ENCODE data around the gene ZNF787.
"Not testable (repeated sequence)": the region's sequence is repeated elsewhere in the genome, so short reads cannot be mapped to it uniquely, and the experiment has no call there.

Gene ZNF787

DNA sequence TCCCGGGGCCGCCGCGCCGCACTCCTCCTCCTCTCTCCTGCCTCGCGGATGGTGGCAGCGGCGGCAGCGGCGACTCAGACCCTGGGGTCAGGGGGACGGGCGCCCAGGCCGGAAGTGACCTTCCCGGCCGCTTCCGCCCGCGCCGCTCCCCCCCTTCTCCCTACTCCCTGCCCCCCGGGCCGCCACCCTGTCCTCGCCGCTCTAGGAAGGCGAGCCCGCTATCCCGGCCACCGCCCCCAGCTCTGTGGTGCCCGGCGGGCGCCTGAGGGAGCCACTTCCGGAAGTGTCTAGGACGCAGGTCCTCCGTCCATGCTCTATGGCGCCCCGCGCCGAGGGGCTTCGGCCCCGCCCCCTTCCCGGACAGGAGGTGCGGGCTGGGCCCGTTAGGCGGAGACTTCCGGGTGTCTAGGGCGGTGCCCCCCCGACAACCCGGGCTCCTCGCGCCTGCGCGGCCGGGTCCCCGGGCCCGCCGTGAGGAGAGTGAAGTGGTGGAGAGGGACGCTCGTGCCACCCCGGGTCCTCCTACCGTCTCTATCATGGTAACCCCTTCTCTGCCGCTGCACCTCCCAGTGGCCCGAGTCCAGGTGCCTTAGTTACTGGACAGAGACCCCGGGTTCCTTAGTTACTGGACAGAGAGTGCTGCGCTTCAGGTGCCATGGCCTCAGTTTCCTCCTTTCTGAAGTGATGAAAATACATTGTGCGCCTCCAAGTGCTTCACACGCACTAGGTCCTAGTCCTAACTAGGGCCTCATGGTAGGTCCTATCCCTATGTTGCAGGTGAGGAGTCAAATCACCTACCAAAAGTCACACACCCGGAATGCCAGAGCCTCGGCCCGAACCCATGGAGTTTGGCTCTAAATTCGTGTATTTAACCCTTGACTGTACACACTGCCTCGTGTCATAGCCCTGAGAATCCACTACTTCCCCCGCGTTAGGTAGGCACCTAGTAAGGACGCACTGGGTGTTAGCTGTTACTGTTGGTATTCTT lies at the start of gene ZNF787:
TSS of gene ZNF787 (minus strand) at position 116 of the 988 bp plus-strand sequence. CDS start 18,078 bp downstream, outside the sequence.
- DNase-seq: peak; percentile 99

DNA sequence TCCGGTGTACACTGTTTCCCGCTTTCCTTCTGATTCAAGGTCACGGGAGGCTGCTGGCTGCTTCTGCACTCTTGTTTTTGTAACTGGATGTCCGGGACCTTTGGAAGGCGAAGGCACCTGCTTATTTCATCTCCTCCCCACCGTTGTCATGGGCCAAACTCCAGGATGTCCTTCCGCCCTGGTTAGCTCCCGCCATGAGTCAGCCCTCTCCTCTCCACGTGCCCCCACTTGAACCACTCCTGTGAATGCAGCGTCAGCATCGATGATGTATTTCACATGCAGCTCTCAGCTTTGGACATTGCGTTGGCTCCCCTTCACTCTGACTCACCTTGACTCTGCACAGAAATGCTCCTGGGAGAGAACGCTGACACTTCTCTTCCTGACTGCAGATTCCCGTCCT lies 49.2 kb upstream of the ZNF787 start:
- no peak for DNase-seq

DNA sequence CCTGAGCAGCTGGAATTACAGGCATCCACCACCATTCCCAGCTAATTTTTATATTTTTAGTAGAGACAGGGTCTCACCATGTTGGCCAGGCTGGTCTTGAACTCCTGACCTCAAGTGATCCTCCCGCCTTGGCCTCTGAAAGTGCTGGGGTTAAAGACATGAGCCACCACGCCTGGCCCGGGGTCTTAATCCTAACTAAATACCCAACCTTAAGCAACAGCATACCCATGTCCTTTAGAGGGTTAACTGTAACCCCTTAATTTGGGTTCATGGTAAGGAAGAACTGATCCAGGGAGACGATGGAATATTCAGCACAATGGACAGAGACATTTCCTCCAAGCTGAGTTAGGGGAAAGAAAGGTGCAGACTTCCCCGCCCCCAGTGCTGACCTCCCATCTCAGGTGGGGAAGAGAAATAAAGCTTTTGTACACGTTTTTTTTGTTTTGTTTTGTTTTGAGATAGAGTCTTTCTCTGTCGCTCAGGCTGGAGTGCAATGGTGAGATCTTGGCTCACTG lies 46.0 kb upstream of the ZNF787 start:
- peak; percentile 41 for DNase-seq

DNA sequence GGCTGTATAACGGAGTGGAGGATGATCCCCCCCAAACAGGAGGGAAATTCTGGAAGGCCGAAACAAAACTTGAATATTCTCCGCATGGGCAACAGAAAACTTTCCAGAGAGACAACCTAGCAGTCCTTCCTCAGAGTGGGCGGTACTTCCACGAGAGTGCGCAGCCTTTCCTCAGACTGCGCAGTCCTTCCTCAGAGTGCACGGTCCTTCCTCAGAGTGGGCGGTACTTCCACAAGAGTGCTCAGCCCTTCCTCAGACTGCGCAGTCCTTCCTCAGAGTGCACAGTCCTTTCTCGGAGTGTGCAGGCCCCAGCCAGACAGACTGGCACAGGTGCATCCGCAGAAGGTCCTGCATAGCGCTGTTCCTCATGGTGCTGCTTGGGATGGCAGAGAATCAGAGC lies 42.0 kb upstream of the ZNF787 start:
- DNase-seq: no peak

DNA sequence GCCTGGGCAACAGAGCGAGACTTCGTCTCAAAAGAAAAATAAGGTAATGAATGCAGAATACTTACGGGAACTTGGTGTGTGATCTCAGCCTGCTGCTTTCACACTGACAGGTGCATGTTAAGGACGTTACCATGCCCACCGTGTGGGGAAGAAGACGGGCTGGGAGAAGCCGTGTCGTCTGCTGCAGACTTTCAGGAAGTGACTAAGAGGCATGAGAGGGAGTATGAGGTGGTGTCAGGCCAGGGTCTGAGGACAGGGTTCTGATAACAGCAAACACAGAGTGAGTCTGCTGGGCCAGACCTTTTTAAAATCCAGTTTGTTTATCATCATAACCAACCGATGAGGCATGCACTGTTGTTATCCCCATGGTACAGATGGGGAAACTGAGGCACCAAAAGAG lies 41.2 kb upstream of the ZNF787 start:
- DNase-seq: peak; percentile 52

DNA sequence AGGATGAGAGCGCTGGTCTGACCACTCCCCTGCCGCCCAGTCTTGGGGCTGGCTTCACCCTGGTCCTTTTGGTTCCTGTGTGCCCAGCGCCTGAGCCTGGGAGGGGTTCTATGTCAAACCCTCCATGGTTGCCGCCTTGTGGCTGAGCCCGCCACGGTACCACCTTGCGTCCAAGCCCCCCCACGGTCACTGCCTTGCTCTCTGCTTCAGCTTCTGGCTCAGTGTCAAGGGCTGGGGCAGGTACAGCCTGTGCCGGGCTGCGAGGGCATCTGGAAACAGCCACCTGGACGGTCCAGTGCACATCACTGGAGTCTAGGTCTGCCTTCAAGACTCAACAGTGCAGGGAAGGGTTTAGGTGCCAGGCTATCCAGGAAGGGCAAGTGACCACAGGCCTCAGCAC lies 40.4 kb upstream of the ZNF787 start:
- no peak for DNase-seq

DNA sequence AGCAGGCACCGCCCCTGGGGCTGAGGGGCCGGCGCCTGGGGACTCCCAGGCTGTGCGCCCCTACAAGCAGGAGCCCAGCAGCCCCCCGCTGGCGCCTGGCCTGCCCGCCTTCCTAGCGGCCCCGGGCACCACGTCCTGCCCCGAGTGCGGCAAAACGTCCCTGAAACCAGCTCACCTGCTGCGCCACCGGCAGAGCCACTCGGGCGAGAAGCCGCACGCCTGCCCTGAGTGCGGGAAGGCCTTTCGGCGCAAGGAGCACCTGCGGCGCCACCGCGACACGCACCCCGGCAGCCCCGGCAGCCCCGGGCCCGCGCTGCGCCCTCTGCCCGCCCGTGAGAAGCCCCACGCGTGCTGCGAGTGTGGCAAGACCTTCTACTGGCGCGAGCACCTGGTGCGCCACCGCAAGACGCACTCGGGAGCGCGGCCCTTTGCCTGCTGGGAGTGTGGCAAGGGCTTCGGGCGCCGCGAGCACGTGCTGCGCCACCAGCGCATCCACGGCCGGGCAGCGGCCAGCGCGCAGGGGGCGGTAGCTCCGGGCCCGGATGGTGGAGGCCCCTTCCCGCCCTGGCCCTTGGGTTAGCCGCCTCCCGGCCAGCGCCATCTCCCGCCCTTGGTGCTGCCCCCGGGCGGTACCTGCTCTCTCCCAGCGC lies 38.7 kb upstream of the ZNF787 start:
- DNase-seq: no peak

DNA sequence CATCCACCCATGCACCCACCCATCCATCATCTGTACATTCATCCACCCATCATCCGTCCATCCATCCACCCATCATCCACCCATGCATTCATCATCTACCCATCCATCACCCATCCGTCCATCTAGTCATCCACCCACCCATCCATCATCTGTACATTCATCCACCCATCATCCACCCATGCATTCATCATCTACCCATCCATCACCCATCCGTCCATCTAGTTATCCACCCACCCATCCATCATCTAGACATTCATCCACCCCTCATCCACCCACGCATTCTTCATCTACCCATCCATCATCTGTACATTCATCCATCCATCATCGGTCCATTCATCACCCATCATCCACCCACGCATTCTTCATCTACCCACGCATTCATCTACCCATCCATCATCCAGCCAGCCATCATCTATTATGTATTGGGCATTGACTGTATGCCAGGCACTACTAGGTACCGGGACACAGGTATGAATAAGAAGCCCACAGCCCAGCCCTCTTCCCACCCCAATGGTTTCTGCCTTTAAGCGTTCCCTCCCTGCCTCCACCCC lies 38.0 kb upstream of the ZNF787 start:
- no peak for DNase-seq

DNA sequence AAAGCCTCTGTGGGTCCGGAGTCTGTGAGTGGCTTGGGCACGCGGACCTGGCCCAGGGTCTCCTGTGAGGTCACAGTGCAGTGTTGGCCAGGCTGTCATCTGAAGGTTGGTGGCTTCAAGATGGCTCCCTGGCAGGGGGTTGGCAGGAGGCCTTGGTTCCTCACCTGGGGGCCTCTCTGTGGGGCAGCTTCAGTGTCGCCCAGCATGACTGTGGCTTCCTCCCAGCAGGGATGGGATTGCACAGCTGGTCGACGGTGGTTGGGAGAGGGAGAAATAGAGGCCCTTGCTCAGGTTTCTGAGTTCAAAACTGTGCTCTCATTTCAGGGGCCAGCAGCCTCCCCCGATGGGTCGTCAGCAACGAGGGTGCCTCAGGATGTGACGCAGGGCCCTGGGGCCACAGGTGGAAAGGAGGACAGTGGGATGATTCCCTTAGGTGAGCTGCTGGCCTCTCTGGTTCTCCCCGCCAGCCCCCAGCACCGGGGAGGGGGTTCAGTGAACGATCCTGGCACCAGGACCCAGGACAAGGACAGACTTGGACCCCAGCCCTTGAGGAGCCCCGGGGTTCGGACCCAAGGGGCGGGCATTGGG lies 37.2 kb upstream of the ZNF787 start:
- no peak for DNase-seq

DNA sequence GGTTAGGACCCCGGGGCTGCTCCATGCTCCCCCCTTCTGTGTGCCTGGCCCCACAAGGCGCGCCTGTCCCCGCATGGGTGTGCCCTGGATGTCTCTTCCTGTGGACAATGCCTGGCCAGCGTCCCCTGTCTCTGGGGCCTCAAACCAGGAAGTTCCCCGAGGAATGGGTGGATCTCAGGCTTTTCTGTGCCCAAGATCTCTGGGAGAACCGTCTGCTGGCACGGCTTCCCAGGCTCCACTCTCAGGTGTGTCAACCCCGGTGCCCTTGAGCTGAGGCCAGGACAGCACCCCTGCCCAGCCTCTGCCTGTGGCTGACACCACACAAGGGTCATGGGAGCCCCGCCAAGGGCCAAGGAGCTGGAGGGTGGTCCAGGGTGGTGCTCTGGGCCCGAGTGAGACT lies 35.7 kb upstream of the ZNF787 start:
- no peak for DNase-seq

DNA sequence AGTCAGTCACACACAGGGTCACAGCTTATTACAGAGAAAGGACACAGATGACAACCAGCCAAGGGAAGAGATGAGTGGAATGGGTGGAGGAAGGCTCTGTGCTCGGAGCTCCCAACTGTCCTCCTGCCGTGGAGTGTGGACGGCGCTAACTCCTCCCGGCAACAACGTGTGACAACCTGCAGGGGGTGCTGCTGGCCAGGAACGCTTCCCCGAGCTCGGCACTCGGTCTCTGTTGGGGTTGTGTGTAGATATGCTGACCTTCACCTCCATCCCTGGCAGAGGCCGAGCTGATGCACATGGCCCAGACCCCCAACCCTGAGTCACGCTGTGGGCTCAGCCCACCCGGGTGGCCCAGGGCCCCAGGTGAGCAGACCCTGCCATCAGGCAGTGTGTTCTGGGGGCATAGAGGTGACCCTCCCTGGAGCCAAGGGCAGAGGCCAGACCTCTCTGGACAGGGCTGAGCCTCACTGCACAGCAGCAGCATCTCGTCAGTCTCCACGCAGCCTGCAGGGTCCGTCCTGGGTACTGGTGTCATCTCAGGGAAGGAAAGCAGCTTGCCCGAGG lies 34.1 kb upstream of the ZNF787 start:
- no peak for DNase-seq

DNA sequence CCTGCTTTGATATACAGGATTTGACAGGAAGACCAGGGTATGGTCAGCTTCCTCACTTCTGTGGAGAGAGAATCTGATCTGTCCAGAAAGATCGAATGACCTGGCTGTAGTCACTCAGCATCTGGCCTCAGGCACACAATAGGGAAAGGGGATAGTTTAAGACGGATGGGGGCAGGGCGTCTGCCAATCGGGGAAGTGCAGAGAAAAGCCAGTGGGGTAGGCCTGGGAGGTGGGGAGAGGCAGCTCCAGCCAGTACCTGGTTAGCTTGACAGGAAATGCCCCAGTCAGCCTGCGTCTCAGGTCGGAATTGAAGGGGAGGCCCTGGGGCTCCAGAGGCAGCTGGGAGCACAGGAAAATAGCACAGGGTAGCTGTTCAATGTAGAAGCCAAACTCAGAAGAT lies 32.4 kb upstream of the ZNF787 start:
- DNase-seq: no peak

DNA sequence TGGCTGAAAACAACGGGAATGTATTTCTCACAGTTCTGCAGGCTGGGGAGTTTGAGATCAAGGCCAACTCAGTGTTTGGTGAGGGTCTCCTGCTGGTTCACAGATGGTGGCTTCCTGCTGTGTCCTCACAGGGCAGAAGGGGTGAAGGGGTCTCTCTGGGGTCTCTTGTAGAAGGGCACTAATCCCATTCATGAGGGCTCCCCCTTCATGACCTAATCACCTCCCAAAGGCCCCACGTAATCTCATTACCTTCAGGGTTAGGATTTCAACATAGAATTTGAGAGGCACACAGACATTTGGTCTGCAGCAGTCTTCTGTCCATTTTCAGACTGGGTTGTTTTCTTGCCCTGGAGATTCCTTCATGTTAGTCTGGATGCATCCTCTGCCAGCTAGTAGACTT lies 31.5 kb upstream of the ZNF787 start:
- DNase-seq: no peak

DNA sequence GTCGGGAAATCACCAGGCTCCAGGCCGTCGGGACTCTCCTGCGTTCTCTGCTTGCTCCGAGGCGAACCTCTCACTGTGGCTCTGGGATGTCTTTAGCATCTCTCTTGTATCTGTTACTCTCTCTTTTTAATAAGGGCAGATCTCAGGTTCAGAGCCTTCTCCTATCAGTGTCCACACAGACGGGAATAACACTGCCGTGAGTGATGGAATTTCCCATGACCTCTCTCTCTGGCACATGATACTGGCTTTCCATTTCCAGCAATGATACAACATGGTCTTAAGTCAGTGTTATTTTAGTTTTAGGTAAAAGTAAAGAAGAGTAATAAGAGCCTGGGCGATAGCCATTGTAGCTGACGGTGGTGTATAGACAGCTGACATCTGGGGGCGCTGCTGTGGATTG lies 29.3 kb upstream of the ZNF787 start:
- DNase-seq: no peak

DNA sequence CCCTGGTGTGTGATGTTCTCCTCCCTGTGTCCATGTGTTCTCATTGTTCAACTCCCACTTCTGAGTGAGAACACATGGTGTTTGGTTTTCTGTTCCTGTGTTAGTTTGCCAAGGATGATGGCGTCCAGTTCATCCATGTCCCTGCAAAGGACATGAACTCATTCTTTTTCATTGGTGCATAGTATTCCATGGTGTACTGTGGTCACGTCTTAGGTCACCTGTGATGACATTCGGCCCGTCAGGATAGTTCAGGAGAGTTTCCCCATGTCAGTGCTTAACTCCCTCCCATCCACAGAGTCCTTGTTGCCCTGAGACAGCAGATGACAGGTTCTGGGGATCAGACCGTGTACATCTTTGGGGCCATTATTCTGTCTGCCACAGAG lies 28.6 kb upstream of the ZNF787 start:
- no peak for DNase-seq

DNA sequence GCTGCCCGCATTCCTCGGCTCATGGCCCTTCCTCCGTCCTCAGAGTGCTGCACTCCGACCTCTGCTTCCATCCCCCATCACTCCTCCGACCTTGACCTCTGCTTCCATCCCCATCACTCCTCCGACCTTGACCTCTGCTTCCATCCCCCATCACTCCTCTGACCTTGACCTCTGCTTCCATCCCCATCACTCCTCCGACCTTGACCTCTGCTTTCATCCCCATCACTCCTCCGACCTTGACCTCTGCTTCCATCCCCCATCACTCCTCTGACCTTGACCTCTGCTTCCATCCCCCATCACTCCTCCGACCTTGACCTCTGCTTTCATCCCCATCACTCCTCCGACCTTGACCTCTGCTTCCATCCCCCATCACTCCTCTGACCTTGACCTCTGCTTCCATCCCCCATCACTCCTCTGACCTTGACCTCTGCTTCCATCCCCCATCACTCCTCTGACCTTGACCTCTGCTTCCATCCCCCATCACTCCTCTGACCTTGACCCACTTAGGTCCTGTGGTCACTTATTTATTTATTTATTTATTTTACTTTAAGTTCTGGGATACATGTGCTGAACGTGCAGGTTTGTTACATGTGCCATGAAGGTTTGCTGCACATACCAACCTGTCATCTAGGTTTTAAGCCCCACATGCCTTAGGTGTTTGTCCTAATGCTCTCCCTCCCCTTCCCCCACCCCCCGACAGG lies 28.0 kb upstream of the ZNF787 start:
- not testable (repeated sequence) for DNase-seq

DNA sequence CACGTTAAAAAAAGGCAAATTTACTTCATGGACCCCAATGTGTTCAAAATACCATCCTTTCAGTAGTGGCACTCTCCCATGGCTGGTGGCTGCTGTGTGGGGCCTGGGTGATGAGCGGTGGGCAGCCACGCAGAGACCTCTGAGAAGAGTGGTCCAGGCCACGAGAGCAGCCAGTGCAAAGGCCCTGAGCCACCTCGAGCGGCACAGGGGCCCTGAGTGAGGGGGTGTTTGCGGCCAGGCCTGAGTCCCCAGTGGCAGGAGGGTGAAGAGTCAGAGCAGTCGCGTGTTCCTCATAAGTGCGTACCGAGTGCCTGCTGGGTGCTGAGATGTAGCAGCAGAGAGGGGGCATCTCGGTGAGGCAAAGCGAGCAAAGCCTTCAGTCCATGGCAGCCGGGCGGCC lies 27.0 kb upstream of the ZNF787 start:
- no peak for DNase-seq

DNA sequence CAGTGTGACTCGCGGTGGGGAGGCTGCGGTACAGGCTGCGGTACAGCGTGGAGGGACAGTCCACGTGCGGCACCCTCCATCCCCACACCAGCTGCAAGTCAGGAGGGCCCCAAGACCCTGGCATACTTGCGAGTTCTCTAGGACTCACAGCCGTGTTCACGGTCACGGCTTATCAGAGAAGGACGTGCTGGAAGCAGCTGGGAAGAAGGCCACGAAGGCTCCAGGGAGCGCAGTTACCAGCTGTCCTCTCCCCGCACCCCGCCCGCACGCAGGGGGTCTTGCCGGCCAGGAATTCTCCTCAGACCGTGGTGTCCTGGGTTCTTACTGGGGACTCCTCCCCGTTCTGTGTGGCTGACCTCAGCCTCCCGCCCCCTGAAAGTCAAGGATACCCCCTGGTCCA lies 26.2 kb upstream of the ZNF787 start:
- no peak for DNase-seq

DNA sequence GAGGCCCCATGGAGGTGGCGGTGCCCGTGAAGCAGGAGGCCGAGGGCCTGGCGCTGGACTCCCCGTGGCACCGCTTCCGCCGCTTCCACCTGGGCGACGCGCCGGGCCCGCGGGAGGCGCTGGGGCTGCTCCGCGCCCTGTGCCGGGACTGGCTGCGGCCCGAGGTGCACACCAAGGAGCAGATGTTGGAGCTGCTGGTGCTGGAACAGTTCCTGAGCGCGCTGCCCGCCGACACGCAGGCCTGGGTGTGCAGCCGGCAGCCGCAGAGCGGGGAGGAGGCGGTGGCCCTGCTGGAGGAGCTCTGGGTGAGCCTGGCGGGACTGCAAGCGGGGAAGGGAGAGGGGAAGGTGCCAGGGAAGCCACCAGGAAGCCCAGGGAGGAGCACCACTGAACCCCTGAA lies 25.8 kb upstream of the ZNF787 start:
- DNase-seq: no peak

DNA sequence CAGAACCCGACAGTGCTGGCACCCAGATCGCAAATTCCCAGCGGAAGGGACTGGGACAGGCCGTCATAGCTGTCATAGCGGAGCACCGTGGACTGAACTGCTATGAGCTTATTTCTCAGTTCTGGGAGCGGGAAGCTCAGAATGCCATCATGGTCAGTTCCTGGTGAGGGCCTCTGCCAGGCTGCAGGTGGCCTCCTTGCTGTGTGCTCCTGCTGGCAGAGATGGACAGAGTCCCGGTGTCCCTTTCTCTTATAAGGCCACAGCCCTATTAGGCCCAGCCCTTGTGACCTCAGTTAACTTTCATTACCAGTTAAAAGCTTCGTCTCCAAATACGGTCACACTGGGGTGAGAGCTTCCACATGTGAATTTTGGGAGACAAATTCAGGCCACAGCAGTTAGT lies 24.6 kb upstream of the ZNF787 start:
- DNase-seq: no peak

DNA sequence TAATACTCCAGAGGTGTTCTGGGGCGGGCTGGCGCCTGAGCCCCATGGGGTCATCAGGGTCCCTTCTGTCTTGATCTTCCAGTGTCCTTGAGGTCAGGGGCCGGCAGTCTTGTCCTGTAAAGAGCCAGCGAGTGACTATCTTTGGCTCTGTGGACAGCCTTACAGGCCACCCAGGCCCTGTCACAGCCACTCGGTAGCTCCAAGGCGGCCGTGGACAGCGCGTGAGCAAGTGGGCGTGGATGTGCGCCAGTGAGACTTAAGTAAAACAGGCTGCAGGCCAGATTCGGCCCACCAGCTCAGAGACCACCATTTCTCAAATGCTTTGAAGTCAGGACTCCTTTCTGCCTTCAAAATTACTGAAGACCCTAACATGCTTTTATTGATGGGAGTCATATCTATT lies 23.7 kb upstream of the ZNF787 start:
- no peak for DNase-seq

DNA sequence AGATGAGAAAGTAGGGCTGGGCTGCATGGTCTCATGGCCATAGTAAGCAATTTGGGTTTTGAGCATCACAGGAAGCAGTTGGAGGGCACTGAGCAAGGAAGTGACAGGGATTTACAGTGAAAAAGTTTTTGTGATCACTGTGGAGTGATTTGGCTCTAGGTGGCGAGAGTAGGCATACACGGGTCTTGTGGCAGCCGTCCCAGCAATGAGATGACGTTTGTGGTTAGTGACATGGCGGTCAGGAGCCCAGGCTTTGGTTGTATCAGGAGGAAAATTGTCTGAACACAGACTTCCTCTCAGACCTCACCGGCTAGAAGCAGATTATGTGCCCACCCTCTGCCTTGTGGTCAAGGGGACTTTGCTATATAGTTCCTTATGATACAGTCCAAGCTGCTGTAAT lies 23.3 kb upstream of the ZNF787 start:
- peak; percentile 77 for DNase-seq
